ENCODE measurements around the gene YTHDF1.
"Not testable (repeated sequence)": the region's sequence is repeated elsewhere in the genome, so short reads cannot be mapped to it uniquely, and the experiment has no call there.

Gene YTHDF1

DNA sequence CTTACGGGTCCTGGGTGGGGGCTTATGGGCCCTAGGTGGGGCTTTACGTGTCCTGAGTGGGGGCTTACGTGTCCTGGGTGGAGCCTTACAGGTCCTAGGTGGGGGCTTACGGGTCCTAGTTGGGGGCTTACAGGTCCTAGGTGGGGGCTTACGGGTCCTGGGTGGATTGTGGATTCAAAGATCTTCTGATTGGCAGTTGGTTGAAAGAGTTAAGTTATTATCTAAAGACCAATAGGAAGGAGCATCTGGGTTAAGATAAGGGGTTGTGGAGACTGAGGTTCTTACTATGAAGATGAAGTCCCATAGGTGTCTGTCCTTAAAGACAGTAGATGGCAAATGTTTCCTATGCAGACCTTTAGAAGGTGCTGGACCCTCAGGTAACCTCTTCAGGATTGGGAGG is 11.3 kb upstream of the YTHDF1 start:
- no peak for DNase-seq (ENCODE audit: low read depth, low spot score)

DNA sequence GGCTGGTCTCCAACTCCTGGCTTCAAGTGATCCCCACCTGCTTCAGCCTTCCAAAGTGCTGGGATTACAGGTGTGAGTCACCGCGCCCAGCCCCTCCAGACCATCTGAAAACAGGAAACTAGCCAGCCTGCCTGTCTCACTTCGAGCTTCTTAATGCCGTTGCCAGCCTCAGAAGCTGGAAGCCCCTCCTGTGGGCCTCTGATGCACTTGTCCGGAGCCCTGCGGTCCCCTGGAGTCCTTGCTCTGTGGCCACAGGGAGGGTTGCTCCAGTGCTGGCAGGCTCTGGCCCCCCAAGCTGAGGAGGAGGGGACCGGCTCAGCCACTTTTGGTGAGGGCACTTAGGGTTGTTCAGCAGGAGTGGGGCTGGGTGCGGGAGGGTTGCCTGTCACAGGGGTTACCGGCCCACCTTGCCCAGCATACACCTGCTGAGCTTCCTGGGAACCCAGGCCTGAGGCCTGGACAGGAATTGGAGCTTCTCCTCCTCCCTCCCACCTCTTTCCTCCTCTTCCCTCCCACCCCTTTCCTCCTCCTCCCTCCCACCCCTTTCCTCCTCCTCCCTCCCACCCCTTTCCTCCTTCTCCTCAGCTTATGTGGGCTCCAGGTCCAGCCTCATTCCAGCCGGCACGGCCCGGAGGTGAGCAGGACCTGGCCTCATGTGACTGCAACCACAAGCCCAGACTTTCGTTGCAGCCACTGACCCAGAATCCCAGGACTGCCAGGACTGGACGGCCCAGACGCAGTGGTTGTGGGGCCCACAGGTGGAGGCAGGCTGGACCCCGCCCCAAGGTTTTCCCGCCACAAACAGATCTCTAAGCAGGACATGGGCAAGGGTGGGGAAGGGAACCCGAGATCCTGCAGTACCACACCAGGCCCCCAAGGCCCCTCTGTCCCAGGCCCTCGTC is 10.4 kb upstream of the YTHDF1 start:
- DNase-seq (ENCODE audit: low read depth, low spot score), result no peak

DNA sequence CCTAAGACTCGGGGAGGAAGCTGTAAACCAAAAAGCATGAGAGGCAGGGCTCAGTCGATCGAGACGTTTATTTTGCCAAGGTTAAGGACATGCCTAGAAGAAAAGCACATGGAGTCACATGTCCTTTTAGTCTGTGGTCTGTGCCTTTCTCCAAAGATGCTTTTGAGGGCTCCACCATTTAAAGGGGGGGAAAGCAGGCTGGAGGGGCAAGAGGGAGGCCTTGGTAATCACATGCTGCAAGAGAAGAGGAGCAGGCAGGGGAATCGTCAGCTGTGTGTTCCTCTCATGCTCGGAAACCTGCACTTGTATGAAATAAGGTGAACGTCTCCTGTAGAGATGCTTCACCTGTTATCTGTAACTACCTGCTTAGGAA is 9.1 kb upstream of the YTHDF1 start:
- DNase-seq (ENCODE audit: low read depth, low spot score), result no peak

DNA sequence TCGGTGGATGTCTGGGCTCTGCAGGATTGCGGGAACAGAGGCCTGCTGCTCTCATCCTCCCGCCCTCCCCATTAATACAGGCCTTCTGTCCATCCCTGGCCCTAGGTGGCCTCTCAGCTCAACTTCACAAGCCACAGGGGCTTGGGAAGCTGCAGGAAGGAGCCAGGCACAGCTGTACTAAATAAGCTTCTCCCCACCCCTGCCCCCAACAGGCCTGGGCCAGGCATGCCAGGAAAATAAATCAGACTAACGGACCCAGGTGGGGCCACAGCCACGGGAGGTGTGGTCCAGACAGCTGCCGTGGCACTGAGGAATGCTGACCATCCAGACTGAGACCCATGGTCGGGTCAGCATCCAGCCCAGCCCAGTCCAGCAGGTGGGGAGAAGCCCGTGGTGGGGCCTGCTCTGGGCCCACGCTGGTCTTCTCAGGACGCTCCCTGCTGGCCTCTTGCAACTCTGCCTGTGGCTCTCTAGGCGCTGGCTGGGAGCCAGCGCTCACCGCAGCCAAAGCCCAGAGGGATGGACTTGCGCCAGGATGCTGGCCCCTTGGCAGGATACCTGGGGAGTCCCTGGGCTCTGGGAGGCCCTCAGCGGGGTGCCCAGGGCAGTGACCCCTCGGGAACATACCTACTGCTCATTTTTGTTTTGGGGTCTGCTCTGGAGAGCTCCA is 8.6 kb upstream of the YTHDF1 start:
- no peak for DNase-seq (ENCODE audit: low read depth, low spot score)

DNA sequence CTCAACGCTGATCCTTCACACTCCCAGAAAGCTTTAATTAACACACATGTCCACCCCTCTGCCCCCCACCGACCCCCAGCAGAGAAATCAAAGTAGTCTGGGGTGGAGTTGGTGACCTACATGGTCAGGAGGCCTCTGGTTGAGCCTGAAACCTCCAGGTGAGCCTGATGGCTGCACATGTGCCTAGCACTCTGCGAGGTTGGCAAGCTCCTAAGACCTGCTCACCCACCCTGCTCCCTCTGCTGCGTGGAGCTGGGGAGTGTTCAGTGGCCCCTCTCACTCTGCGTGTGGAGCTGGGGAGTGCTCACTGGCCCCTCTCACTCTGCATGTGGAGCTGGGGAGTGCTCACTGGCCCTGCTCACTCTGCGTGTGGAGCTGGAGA is 7.9 kb upstream of the YTHDF1 start:
- DNase-seq (ENCODE audit: low read depth, low spot score), result no peak

DNA sequence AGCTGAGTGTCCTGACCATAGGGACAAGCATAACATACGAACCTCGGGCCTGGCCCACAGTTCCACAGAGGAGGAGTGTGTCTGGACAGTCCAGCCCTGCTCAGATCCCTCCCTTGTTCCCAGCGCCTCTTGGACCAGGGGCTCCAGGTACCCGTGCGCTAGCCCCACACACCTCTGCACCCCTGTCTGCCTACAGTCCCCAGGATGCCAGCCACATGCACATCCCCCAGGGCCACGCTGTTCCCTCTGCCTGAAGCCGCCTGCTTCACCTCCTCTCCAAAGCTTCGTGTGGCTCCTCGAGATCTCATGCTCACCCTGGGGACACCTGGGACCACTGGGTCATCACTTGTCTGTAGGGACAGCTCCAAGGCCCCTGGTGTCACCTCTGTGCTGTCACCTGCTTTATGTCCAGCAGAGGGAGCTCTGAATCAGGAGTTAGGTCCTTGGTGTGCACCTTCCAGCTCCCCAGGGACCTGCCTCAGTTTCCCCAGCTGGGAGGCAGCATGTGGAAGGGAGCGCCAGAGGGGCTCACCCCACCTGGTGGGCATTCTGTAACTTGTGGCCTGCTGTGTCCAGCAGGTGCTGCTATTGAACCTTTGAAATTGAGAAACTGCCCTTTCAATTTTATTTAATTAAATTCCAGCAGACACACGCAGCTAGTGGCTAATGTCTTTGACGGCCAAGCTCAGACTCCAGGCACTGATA is 7.3 kb upstream of the YTHDF1 start:
- DNase-seq (ENCODE audit: low read depth, low spot score), result no peak

DNA sequence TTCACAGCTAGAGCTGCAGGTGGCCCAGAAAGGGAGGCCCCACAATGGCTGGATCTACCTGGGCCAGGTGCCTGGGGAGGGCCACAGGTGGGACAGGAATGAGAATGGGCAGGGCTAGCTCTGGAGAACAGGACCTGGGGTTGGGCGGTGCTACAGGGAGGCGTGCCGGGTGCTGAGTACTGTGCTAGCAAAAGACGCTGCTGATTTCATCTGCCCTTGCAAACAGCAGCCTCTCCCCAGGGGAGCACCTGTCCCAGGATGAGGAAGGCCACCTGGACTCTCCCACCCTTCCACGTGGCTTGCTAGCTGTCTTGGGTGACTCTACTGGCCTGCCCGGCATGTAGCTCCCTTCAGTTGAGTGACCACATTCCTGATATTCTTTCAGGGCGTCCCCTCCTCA is 6.6 kb upstream of the YTHDF1 start:
- no peak for DNase-seq (ENCODE audit: low read depth, low spot score)

DNA sequence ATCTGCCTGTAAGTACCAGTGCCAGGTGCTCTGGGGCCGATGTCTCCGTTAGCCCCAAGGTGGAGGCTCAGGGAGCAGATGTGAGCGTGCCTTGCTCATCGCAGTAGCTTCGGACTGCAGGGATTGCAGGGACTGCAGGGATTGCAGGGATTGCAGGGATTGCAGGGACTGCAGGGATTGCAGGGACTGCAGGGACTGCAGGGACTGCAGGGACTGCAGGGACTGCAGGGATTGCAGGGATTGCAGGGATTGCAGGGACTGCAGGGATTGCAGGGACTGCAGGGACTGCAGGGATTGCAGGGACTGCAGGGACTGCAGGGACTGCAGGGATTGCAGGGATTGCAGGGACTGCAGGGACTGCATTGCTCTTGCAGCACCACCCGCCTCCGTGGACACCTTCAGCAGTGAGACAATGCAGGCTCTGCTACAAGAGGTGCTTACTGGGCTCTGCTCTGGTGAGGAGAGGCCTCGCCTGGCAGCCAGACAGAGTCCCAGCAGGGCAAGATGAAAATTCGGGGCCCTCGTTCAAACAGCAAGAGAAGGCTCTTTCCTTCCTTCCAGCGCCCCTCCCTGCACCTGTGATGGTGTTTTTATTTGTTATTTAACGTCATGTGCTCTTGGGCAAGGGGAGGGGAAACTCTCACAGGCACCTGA is 5.6 kb upstream of the YTHDF1 start:
- not testable (repeated sequence) for DNase-seq (ENCODE audit: low read depth, low spot score)

DNA sequence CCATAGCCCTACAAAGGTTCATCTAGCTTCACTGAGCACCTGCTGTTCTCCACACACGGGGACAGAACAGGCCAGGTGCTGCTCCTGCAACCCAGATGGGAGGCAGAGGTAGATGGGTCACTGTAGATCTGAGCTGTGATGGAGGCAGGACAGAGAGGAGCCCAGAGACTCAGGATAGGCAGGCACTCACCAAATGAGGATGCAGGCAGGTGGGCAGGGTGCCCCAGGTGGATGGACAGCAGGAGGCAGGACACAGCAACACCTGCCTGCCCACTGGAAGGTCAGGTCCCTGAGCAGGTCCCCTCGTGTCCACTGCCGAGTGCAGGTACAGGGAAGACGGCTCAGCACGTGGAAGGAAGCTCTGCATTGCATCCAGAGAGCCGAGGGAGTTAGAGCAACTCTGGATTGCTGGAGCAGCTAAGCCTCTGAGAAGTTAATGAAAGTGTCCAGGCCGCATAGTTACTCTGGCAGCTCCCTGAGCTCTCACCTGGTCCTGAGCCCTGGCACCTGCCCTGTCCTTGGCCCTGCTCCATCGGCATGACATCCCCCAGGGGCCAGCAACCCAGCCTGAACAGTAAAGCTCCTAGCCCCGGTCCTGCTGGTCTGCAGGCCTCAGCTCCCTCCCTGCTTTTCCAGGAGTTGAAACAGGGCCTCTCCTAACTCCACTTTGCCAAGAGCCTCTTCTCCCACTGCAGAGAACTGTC is 4.9 kb upstream of the YTHDF1 start:
- DNase-seq (ENCODE audit: low read depth, low spot score), result no peak

DNA sequence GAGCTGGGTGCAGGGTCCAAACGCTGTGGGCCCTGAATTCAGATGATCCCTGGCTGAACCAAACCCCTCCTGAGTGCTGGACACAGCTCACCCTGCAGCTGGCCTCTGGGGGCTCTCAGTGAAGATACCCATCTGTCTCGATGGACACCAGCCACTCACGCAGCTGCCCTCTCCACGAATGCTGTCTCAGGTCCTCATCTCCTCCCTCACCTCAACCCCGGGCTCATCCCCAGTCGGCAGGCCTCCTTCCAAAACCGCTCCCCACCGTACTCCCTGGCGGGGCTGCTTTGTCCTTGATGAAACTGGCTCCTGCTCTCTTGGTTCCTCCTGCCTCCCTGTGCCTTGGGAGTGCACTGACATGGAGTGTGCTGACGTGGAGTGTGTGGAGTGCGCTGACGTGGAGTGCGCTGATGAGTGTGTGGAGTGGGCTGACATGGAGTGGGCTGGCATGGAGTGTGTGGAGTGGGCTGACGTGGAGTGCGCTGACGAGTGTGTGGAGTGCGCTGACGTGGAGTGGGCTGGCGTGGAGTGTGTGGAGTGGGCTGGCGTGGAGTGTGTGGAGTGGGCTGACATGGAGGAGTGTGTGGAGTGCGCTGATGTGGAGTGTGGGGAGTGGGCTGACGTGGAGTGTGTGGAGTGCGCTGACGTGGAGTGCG is 4.1 kb upstream of the YTHDF1 start:
- DNase-seq (ENCODE audit: low read depth, low spot score), result no peak

DNA sequence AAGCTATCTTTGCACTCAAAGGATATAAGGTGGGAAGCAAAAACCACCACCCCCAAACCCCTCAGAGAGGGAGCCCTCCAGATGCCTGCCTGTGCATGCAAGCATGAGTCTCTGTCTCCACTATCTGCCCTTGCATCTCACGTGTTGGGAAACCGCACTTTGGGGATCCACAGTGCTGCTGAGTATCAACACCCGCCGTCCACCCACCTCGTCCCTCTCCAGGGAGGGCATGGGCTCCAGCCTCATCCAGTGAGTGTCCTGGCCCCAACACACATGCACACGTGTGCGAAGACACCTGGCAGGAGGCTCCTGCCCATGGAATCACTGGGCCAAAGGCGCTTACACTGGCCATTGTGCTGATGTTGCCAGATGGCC is 3.5 kb upstream of the YTHDF1 start:
- DNase-seq (ENCODE audit: low read depth, low spot score), result no peak

DNA sequence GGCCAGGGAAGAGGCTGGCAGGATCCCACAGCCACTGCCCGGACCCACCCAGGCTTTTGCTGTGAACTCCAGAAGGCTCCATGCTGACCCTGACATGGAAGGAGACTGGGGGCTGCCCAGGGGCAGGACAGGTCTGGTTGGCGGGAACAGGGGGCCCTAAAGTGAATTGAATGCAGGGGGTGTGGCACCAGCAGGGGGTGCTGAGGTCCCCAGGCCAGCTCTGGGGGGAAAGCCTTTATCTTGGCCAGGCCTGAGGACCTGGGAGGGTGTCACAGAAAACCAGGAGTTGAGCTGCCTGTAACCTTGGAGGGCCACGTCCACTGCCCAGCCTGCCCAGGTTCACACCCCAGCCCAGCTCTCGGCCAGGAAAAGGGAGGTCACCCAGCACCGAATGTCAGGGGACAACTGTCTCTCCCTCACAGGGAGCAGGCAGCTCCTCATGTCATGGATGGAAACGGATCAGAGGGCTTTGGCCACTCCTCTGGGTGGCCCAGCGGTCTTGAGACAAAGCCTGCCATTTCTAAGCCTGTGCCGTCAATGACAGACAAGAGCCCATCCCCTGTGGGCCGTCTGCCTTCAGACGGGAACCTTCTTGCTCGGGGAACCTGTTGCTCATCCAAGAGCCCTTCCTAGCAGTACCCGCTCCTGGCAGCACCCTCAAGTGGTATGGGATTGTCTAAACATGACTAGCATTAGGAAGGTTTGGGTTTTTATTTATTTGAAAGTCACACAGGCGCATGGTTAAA is 2.9 kb upstream of the YTHDF1 start:
- DNase-seq (ENCODE audit: low read depth, low spot score), result no peak

DNA sequence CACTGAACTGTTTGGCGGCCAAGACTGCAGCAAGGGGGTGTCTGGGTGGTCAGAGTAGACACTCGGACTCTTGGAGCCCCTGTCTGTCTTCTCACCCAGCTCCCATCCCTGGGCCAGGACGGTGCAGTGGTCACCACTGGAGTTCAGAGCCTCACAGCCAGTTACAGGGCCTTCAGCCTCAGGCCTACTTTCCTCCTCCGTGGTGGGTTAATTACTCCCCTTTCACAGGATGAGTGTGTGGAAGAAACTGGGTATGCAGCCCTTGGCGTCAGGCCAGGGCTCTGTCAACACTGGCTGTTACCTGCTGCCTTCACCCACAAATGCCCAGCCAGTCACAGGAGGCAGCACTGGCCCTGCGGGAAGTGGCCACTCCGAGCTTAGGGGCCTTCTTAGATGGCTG is 1.8 kb upstream of the YTHDF1 start:
- DNase-seq (ENCODE audit: low read depth, low spot score), result no peak

DNA sequence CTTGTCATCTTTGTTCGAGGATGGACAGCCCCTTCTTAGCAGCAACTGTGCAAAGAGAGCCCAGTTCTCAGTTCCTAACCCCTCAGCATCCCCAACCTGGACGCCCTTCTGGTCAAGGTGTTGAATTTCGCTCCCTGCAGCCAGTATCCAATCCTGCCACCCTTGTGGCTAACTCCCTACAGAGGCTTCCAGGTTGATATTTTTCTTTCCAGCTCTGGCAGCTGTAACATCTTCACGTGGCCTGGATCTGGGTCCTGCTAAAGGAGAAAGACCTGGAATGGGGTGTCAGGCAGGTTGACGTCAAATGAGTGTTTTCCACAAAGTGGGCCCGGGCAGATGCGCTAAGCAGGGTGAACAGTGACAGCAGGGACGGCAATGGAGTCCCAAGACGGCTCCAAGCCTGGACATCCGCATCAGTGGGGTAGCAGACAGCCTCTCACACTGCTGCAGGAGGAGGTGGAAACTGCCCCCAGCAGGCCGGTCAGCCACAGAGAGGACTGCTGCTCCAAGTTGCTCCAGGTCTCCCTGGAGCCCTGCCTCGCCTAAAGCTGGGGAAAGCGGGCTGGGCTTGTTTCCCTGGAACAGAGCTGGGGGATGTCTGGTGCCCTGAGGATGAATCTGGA is 1.0 kb upstream of the YTHDF1 start:
- no peak for DNase-seq (ENCODE audit: low read depth, low spot score)

DNA sequence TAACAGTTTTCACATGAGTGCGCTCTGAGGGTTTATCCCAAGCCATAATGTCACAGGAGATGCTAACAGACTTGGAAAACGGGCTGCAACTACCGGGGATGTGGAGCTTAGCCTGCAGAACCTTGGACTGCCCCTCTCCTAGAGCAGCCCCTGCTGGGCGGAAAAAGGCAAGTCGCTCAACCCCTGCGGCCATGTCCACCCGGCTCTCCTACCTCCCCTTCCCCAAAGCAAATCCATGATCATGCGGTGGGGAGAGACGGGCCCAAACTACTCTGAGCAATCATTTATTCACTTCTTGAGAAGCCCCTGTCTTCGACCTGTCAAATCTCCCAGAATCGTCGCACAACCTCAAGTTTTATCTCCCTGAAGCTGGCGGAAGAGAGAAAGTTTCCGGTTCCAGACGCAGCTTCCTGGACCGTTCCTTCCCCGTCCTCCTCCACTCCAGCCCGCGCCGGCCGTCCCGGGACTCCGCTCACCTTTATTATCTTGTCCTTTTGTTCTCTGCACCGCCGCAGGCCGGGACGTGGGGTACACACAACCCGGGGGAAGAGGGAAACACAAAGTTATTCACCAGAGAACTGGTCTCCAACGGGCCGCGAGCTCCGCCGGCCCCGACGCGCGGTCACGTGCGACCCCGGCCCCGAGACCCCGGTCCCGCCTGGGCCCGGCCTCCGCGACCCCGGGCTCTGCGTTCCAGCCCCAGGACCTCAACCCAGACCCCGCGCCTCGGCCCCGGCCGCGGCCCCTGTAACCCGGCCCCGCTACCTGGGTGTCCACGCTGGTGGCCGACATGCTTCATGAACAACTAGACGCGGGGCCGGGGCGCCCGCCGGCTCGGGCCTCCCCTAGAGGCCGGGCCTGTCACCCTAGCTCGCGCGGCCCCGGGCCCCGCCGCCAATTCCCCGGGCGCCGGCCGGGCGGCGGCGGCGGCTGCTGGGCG is 560 bp downstream of the YTHDF1 start:
- no peak for DNase-seq (ENCODE audit: low read depth, low spot score)

DNA sequence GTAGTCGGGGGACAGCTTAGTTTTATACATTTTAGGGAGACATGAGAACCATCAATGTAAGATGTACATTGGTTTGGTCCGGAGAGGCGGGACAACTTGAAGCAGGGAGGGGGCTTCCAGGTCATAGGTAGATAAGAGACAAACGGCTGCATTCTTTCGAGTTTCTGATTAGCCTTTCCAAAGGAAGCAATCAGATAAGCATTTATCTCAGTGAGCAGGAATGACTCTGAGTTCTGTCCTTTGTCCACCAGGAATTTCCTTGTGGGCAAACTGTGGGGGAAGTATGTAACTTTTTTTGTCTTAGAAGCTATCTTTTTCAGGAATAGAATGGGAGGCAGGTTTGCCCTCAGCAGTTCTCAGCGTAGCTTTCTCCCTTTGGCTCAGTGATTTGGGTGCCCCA is 1.4 kb downstream of the YTHDF1 start:
- DNase-seq (ENCODE audit: low read depth, low spot score), result no peak

DNA sequence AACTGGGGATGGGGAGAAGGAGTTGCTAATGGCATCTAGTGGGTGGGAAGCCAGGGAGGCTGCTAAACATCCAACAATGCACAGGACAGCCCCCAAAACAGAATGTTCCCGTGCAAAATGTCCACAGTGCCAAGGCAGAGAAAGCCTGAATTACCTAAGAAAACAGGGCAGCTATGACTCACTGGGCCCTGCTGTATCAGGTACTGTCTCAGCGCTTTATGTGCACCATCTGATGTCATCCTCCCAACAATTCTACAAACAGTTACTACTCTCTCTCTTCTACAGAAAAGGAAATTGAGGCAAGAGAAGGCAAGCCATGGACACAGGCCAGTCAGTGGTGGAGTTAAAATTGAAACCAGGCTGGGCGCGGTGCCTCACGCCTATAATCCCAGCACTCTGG is 3.1 kb downstream of the YTHDF1 start:
- no peak for DNase-seq (ENCODE audit: low read depth, low spot score)

DNA sequence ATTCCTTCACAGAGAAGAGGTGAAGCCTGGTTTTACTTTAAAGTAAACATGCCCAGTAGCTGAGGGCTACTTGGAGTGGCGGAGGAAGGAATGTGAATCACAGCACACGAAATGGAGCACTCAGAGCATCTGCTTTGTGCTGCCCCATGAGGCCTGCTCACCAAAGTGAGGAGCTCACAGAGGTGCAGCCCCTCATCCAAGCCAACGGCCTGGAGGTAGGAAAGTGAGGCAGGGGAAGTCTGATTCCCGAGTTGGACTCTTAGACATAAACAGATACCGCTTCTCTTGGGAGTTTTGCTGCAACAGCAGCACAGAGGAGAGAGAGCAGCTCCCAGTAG is 3.6 kb downstream of the YTHDF1 start:
- DNase-seq (ENCODE audit: low read depth, low spot score), result no peak

DNA sequence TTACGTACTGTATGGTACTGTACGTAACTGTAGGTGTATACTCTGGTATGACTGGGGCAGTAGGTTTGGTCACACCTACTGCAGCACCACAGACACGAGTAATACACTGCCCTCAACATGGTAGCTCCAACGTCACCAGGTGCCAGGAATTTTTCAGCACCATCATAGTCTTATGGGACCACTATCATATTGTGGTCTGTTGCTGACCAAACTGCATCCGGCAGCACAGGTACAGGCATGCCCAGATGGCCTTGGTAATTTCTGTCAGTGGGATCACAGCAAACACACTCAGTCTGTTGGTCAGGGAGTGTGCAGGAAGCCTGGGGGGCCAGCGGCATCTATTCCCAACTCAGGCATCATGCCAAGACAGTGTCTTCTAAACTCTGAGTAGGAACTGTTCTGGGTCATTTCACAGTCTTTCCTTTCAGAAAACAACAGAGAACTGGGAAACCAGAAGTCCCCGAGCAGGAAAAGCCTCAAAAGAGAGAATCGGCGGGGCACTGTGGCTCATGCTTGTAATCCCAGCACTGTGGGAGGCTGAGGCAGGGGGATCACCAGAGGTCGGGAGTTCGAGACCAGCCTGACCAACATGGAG is 5.8 kb downstream of the YTHDF1 start:
- no peak for DNase-seq (ENCODE audit: low read depth, low spot score)

All from activated naive CD8-positive, alpha-beta T cell treated with anti-CD3 and anti-CD28 coated beads, Interleukin-2, amount 50 U/mL, for 16 hours (primary cell).